ENCODE data around the gene TMEM245.

DNA sequence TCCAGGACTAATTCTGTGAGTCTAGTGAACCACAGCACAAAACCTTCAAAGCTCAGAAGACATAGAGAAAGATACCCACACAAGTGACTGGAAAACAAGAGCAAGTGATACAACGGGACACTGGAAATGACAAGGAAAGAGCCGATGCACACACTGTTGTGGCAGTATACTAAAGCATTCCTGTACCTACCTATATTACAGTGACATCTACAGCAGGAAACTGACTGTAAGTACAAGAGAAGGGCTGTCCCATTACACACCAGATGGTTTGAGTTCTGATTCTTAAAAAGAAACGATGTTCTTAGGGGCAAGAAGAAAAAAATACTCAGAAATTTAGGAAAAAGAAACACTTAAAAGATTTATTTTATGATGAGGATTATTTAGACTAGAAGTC lies 18.5 kb downstream of the TMEM245 start:
- TF ChIP-seq POLR2A (IDR thresholded peaks at IDR 0.05) (no peak), CTCF (IDR thresholded peaks at IDR 0.05 in 4 of 5, conservative IDR thresholded peaks at IDR 0.05 in 1 of 5) (no peak)

Data from gastrocnemius medialis (tissue), 4 donors.